ENCODE data around the gene SOX18. TPM values are rescaled to one million over a fixed set of nuclear protein-coding genes. Genes with fewer than 3 reads are reported as not detected.

The SOX18 gene
- polyA plus RNA-seq, 4 donors, result 7.1 to 17.0 (median 12.6) TPM

DNA sequence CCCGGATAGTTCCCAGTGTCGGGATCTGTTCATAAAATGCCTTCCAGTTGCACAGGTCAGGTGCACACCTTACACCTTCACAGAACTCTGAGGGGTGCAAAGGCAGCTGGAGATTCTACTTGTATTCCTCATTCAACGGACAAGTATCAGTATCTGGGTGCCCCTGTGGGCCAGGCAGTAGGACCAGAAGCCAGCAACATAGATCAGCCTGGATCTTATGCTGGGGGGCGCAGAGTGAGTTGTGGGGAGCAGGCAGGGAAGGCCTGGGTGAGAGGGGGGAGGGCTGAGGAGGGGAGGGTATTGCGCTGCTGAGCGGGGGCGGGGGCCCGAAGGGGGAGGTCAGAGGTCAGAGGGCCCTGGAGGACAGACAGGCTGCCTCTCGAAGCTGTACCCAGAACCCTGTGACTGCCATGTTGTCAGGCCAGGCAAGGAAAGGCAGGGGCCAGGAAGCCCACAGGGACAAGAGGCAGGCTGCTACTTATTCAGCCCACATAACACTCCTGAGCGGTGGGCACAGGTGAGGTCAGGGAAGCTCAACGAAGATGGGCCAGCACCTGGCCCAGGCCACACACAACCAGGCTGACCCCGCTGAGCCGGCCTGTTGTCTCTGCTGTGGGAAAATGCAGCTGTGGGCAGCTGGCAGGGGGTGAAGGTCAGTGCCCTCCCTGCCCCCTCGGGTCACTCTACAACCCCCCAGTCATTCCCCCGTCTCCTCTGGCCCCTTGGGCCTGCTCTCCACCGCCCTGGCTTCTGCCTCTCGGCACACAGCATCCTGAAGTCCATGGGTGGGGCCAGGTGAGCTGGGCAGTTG, 31.6 kb upstream of the SOX18 start:
- no peak for DNase-seq (ENCODE audit: low read depth in 4 of 4, low spot score in 2 of 4)

DNA sequence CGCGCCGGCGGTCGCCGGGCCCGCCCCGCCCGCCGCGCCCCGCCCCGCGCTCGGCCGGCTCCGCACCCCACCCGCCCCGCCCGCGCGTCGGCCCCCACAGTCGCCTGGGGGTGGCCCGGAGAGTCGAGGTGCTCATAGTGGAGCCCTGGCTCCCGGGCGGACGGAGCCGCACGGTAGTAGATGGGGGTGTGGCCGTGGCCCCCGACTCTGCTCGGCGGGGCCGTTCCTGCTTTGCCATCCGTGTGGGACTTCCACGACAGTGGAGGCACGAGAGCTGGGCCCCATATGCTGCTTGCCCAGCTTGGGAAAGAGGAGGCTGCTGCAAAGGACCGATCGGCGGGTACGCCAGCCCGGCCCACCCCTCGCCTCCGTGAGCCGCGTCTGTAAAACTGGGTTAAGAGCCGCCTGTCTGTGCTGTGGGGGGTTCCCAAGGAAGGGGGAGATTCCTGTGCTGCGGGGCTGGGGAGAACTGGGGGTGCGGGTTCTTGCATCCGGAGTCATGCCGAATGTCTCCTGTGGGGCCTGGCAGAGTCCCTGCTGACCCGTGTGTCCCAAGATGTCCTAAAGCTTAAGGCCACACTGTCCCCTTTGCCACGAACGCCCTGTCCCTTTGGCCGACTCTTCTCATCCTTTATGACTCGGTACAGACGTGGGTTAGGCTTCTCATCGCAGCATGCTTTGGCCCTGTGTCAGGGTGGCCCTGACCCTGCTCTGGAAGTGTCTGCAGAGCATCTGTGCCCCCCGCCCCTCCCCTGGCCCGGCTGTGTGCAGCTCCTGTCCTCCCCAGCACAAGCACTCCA, 30.8 kb upstream of the SOX18 start, which contains the start of gene OPRL1:
TSS of gene OPRL1 (plus strand) at position 70 of the 800 bp plus-strand sequence. CDS start 12,639 bp downstream, outside the sequence.
- no peak for DNase-seq (ENCODE audit: low read depth in 4 of 4, low spot score in 2 of 4)

DNA sequence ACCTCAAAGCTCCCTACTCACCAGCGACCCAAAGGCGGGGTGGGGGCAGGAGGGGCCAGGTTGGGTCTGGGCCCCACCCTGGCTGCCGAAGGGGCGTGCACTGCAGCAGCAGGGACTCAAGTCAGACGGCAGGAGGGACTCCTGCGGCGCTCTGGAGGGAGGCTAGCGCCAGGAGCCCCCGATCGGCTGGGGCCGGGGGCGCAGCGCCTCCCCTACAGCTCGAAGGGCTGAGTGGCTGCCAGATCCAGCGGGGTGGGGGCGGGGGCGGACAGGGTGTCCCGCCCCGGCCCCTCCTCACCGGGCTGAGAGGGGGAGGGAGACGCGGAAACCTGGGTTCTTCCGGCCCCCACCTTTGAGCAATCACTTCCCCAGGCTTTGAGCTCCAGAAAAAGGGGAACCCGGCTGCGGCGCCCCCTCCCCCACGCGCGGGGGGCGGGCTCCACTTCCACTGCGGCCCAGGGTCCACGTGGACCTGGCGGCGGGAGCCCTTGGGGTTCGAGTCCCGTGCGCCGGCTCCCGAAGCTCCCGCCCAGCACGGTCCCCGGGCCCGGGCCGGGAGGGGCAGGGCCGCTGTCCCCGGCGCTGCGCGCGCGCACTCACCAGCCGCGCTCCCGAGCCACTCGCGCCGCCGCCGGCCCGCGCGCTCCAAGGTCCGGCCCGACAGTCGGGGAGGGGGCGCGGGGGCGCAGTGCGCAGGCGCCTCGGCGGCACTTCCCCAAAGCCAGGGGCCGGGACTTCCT, 30.0 kb upstream of the SOX18 start, which contains the start of gene RGS19:
TSS of gene RGS19 (minus strand) at position 246 of the 740 bp plus-strand sequence. CDS start 2,632 bp downstream, outside the sequence.
- DNase-seq (ENCODE audit: low read depth in 4 of 4, low spot score in 2 of 4), result no peak

DNA sequence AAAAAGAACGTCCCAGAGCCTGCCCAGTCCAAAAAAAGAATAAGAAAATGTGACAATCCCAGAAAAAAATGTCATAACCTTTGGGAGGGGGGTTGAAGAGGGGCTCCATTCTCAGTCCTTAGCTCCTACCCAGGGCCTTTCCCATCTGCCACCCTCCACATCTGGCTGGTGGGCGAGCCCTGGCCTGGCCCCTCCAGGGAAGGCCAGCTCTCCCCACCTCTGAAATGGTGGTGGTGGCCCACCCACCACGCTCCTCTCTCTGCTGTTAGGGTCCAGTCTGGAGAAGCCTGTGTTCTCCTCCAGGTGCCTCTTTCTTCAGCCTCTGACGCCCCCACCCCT, 29.5 kb upstream of the SOX18 start:
- no peak for DNase-seq (ENCODE audit: low read depth in 4 of 4, low spot score in 2 of 4)

DNA sequence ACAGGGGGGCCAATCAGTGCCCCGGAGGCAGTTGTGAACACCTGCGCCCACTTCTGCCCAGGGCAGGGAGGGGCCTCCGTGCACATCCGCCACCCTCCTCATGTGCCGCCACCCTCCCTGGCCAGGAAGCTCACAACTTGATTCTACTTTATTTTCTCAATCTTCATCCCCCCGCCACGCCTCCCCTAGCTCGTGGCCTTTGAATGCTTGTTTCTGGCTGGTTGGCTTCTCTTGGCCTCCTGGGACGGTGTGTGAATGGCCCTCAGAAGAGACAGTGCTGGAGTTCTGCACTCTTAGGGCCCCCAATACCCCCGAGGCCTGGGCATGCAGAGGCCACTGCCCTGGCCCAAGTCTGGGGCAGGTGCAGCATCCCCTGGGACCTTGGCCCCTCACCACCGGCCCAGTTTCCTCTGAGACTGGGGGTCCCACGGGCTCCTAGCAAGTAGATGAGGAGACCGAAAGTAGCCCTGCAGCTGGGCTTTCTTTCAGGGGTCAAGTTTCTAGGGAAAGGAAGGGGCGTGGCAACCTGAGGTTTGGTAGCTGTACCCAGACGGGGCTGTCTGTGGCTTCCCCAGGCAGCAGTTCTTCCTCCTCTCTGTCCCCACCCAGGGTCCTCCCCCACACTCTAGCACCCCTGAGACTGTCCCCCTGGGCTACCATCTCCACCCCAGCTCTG, 28.6 kb upstream of the SOX18 start:
- DNase-seq (ENCODE audit: low read depth in 4 of 4, low spot score in 2 of 4), result no peak

DNA sequence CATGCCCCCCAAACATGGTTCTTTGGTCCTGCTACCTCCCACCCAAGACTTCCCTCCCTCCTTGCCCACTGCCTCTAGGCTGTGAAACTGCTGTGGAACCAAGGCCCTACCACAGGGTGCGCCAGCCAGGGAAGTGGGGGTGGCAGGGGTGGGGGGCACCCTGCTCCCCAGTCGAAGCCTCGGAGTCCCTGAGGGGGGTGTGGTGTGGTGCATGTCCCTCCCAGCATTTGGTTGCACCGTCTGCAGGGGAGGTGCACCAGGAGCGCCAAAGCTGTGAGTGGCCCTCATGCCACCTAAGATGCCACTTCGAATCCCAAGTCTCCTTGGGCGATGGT, 28.1 kb upstream of the SOX18 start:
- DNase-seq (ENCODE audit: low read depth in 4 of 4, low spot score in 2 of 4), result no peak

DNA sequence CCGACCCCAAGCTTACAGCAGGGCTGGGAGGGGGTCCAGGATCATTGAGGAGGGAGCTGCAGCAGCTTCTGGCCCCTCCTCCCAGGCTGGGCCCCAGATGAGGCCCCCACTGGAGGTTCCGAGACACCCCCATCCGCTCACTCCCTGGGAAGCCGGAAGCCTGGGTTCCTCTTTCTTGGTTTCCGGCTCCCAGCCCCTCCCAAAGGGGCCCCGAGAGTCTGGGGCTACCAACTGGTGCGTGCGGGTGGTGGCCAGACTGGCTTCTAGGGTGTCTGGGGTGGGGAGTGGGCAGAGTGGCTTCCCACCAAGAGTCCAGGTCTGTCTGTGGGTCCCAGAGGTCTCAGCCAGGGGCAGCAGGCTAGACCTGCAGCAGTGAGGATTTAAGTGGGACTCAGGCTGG, 27.7 kb upstream of the SOX18 start:
- no peak for DNase-seq (ENCODE audit: low read depth in 4 of 4, low spot score in 2 of 4)

DNA sequence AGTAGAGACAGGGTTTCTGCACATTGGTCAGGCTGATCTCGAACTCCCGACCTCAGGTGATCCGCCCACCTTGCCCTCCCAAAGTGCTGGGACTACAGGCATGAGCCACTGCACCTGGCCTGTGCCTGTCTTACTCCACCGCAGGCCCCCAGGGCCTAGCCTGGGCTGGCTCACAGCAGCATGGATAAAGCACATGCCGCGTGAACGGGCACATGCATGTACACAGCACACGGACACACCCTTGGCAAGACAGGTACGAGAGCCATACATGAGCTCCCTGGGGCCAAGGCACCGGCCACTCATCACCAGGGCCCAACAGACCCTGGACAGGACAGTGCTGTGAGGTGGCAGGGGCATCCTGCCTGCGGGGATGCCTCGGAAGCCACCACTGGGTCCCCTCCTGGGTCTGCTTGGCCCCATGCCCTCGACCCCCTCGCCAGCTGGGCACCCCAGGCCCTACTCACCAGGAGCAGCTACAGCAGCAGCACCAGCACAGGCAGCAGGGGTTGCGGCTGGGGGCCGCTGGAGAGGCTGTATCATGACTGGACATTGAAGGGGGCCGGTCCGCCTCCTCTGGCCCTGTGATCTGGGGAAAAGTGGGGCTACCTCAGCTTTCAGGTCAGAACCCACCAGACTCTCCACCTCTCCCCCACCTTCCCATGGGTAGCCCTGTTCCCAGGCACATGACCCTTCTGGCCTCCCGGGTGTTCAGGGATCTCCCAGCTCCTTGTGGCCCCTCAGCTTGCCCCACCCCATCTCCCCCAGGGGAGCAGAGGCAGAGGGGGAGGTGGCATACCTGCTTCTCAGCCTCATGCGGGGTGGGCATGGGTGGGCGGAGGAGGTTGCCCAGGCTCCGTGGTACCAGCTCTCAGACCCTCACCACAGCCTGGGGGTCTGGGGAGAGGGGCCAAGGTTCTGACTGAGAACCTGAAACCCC, 26.9 kb upstream of the SOX18 start:
- DNase-seq (ENCODE audit: low read depth in 4 of 4, low spot score in 2 of 4), result no peak

DNA sequence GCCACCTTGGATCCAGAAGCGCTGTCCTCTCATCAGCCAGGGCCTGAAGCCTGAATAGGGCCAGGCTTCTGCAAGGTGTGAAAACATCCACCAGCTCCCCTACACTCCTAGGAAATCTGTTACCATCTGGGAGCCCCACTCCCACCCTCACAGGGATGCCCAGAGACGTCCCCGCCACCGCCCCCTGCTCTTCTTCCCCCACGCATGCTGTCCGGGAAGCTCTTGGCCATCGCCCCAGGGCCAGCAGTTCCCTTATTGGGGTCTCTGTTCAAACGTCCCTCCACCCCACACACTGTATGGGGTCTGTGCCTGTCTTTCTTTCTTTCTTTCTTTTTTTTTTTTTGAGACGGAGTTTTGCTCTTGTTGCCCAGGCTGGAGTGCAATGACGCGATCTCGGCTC, 26.1 kb upstream of the SOX18 start:
- no peak for DNase-seq (ENCODE audit: low read depth in 4 of 4, low spot score in 2 of 4)

DNA sequence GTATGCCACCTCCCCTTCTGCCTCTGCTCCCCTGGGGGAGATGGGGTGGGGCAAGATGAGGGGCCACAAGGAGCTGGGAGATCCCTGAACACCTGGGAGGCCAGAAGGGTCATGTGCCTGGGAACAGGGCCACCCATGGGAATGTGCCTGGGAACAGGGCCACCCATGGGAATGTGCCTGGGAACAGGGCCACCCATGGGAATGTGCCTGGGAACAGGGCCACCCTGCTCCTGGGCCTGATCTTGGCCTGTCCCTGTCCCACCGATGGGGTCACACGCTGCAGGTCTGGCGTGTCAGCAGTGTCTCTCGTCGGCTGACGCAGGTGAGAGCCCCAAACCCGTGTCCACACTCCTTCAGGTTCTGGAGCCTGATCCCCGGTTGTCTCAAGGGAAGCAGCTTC, 25.5 kb upstream of the SOX18 start:
- DNase-seq (ENCODE audit: low read depth in 4 of 4, low spot score in 2 of 4), result no peak

DNA sequence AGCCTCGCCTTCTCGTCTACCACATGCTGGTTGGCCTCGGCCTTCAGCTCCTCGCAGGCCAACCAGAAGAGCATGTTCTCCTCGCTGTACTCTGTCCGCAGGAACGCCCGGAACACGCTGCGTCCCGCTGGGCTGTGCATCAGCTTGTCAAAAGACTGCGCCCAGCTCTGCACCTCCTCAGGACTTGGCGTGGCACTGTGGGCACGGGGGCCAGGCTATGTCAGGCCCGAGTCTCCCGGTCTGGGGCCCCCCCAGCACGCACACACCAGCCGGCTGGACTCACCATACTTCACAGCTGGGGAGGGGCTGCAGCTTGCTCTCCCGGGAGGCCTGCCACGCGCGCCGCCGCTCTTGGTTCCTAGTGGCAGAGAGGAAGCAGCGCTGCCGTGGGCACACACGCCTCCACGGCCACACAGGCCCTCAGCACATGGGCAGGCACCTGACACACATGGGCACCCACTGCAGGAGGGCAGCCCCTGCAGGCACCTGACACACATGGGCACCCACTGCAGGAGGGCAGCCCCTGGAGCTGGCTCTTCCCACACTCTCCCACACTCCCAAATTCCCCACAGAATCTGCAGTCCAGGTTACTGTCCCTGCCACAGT, 24.8 kb upstream of the SOX18 start:
- DNase-seq (ENCODE audit: low read depth in 4 of 4, low spot score in 2 of 4), result no peak

DNA sequence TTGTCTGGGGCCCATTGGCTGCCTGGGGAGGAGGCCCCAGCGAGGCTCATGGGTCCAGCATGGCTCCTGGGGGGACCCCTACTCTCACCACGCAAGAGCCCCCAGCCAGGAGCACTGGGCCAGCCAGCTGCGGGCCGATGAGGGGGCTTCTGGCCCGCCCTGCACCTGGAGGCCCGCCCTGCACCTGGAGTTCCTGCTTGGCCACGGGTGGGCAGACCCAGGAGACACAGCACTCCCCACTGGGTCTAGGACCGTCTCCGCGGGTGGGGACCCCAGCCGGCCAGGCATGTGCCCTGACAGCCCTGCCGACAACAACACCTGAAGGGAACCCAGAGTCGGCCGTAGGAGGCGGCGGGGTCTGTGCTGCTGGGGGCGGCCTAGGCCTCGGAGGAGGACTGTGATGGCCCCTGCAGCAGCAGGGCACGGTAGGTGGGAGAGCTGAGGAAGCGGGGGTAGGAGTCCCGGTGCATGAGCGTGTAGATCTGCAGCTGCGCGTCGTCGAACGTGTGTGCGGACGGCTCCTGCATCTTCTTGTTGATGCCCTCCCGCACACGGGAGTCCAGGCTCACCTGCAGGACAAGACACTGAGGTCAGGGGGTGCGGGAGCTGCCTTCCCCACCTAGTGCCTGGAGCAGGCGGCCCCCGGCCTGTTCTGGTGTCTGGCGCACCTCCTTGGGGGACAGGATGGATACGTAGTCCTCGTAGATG, 24.2 kb upstream of the SOX18 start:
- no peak for DNase-seq (ENCODE audit: low read depth in 4 of 4, low spot score in 2 of 4)

DNA sequence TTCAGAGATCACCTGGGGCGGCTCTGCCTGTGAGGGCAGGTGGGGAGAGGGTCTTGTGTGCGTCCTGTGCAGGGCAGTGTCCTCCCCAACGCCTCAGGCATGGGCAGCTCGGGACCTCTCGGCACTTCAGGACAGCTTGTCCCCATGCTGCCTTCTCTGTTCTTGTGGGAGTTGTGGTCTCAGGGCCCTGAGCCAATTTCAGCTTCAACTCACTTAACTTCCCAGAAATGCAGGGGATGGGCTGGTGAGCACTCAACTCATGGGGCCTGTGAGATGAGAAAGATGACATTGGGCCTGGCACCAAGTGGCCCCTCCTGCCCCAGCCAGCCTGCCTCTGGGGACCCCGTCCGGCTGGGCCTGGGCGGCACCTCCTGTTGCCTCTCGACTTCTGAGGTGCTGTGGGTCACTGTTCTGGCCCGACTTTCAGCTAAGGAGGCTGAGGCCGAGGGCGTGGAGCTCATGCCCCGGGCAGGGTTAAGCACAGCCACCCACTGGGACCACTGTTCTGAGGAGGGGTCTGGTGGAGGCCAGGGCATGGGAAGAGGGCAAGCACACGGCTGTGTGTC, 23.1 kb upstream of the SOX18 start:
- DNase-seq (ENCODE audit: low read depth in 4 of 4, low spot score in 2 of 4), result no peak

DNA sequence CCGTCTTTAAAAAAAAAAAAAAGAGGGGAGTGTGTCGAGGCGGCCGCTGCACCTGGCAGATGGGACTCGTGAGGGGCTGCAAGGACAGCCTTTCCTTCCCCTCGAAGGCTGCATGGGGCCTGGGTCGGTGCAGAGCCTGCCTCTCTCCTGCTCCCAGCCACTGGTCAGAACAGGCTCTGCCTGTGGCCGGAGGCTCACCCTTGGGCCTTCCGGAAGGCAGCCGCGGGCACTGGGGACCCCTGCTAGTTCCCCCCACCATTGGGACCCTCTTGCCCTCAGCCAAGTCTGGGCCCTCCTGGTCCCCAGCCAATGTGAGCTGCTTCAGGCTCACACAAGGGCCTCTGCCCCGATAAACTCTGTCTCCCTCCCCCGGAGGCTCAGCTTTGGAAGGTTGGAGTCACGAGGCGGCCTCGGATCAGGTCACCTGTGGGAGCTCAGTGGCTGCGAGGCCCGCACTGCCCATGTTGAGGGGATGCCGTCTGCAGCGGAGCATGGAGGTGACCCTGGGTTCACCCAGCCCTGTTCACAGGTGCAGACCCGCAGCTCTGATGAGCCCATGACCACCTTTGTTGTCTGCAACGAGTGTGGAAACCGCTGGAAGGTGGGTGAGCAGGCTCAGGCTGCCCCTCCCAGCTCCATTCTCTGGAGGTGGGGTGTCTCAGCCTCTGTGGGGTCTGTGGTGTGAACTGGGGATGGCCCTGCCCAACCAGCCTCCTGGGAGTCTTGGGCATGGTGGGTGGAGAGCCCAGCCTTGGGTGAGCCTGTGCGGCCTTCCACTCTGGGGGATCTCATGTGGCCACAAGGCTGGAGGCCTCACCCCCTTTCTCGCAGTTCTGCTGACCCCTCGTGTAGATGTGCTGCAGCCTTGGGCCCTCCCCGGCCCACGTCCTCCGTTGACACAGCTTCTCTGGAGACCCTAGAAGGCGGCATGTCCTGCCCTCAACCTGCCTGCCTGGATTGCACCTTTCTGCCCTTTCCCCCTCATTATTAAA, 22.2 kb upstream of the SOX18 start:
- DNase-seq (ENCODE audit: low read depth in 4 of 4, low spot score in 2 of 4), result no peak

DNA sequence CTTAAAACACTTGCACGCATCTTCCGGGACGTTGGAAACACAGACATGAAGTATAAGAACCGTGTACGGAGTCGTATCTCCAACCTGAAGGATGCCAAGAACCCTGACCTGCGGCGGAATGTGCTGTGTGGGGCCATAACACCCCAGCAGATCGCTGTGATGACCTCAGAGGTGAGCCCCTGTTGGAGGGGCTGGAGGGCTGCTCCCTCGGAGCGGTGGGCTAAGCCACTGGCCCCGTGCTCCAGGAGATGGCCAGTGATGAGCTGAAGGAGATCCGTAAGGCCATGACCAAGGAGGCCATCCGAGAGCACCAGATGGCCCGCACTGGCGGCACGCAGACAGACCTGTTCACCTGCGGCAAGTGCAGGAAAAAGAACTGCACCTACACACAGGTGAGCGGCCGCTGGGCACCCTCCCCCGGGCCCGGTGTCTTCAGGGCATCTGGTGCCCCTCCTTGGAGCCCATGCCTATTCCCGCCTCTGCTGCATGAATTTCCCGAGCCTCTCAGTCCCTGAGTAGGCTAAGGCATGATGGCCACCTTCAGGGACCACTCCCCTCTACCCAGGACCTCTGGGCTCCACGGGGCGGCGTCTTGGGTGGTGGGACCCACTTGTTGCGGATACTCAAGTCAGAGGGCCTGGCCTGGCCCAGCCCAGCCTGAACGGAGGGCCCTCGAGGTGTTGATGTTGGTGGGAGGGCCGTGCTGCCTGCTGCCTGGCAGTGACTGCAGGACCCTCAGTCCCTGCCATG, 21.0 kb upstream of the SOX18 start:
- no peak for DNase-seq (ENCODE audit: low read depth in 4 of 4, low spot score in 2 of 4)

DNA sequence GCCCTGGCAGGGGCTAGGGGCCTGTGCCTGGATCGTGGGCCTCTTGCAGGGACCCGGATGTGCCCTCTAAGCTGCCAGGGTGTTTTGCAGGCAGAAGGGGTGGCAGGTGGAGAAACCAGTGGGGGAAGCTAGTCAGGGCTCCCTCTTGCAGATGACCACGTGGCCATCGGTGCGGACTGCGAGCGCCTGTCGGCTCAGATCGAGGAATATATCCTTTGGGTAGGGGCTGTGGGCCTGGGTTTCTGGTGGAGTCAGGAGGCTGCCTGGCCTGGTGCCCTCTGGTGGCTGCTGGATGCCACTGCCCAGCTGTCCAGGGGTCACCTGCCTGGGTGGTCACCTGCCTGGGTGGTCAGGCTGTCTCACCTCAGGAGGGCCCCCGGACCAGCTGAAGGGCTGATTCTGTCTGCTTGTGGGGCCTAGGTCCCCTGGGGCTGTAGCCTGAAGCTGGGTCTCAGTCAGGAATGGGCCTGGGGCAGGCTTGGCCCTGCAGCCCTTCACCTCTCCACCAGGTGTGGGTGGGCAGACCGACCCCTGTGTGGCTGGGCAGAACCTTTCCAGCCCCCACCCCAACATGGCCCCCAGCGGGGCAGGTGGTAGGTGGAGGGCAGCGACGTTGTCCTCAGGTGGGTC, 20.3 kb upstream of the SOX18 start:
- no peak for DNase-seq (ENCODE audit: low read depth in 4 of 4, low spot score in 2 of 4)
